GM13977 (cell line): ENCODE results near the gene CCDC106.

Experiments
- DNase-seq: peaks from one replicate; pipeline ENCODE4 v3.0.0; 2012; ENCODE audit warnings: low spot score
- CTCF ChIP-seq: IDR thresholded peaks from 2 replicates; pipeline ENCODE4 v1.5.1; 2012; ENCODE audit warnings: mild to moderate bottlenecking, control low read depth; ENCODE audit not compliant: insufficient read depth; ENCODE audit errors: extremely low read depth, missing control alignments
- in situ Hi-C: fragments of 300-500 bp; cut with MboI; formaldehyde crosslinking; loops from one replicate; pipeline ENCODE4 v1.12.0; 2022; ENCODE audit warnings: low sequenced_read_pairs, low pct_unique_long_range_greater_than_20kb, mixed read lengths, inconsistent platforms; ENCODE audit not compliant: unreplicated experiment

The CCDC106 gene

GRCh38 chr19:55647732-55648584, at the start of gene CCDC106:
Gene CCDC106 (plus strand): TSS chr19:55648212. CDS start chr19:55649047, 835 bp downstream.
- in situ Hi-C loops, result no loop called here
- DNase-seq, result peak; percentile 71
- no peak for TF ChIP-seq CTCF

- in situ Hi-C loops, result no loop called here
- DNase-seq, result peak; percentile 94
- TF ChIP-seq CTCF, result no peak
These were observed 49.1 kb upstream of the CCDC106 start for GRCh38 chr19:55598719-55599467.

- DNase-seq, result peak; percentile 91
- no peak for TF ChIP-seq CTCF
- in situ Hi-C loops, result no loop called here
These were observed 48.6 kb upstream of the CCDC106 start, which contains the start of gene FIZ1 for GRCh38 chr19:55599468-55599841. Gene FIZ1 (minus strand): TSS chr19:55599517. CDS start chr19:55597865, 1,652 bp downstream.

- no peak for TF ChIP-seq CTCF
- peak; percentile 94 for DNase-seq
- in situ Hi-C loops, result loop anchor here (25.0 kb wide), 1 partner anchor 1138 kb away; the partner anchor contains the start of genes CDC42EP5 and LENG9
These were observed 48.0 kb upstream of the CCDC106 start, which contains the start of gene ZNF524 for GRCh38 chr19:55599842-55600661. Gene ZNF524 (plus strand): TSS chr19:55600288. CDS start chr19:55602113, 1,825 bp downstream.

GRCh38 chr19:55600662-55601028, 47.4 kb upstream of the CCDC106 start:
- no peak for TF ChIP-seq CTCF
- no peak for DNase-seq
- in situ Hi-C loops, result loop anchor here (25.0 kb wide), 1 partner anchor 1138 kb away; the partner anchor contains the start of genes CDC42EP5 and LENG9

GRCh38 chr19:55601084-55601483, 46.9 kb upstream of the CCDC106 start:
- no peak for TF ChIP-seq CTCF
- in situ Hi-C loops, result loop anchor here (25.0 kb wide), 1 partner anchor 1139 kb away; the partner anchor contains the start of genes CDC42EP5 and LENG9
- no peak for DNase-seq
